ENCODE data around the gene BABAM2.

- TF ChIP-seq POLR2A (IDR thresholded peaks at IDR 0.05; ENCODE audit: extremely low read depth, insufficient read length) (no peak), CTCF (IDR thresholded peaks at IDR 0.05; ENCODE audit: low read depth, low read length) (no peak)
Observed at GRCh38 chr2:28129955-28130695, 239.6 kb downstream of the BABAM2 start.
